CD8-positive, alpha-beta memory T cell (primary cell): Measurements from ENCODE around the gene IDS. TPM values are rescaled to one million over a fixed set of nuclear protein-coding genes. Genes with fewer than 3 reads are reported as not detected.

Experiments used
- CTCF ChIA-PET: fragments of 350-600 bp; sonication (Branson Sonifier 250); formaldehyde crosslinking; loops from one replicate; lab custom pipeline; 2021; ENCODE audit warnings: antibody characterized with exemption; lab: Charles Lee
- POLR2A ChIA-PET: fragments of 350-600 bp; sonication (Branson Sonifier 250); formaldehyde crosslinking; loops from one replicate; lab custom pipeline; 2021; ENCODE audit warnings: antibody characterized with exemption; lab: Charles Lee
- DNase-seq, 5 donors: peaks; one replicate each; pipeline versions ENCODE4 v3.0.0 to v3.0.0-alpha.2; 2020 to 2022; ENCODE audit warnings: mixed read lengths in 1 of 5
- H3K27ac ChIP-seq: one replicate; pipeline ENCODE4 v1.7.0; 2013; ENCODE audit warnings: low read depth, mild to moderate bottlenecking, low read length, moderate library complexity
- H3K27me3 ChIP-seq: 2 replicates; pipeline ENCODE4 v1.7.0; 2013; ENCODE audit warnings: low read length, mild to moderate bottlenecking; ENCODE audit not compliant: insufficient read depth, poor library complexity, severe bottlenecking
- H3K36me3 ChIP-seq: 2 replicates; pipeline ENCODE4 v1.7.0; 2013; ENCODE audit warnings: mild to moderate bottlenecking, low read length, moderate library complexity; ENCODE audit not compliant: insufficient read depth
- H3K4me1 ChIP-seq: 2 replicates; pipeline ENCODE4 v1.7.0; 2013; ENCODE audit warnings: mild to moderate bottlenecking, low read length, moderate library complexity; ENCODE audit not compliant: insufficient read depth
- H3K4me3 ChIP-seq: 2 replicates; pipeline ENCODE4 v1.7.0; 2013; ENCODE audit warnings: mild to moderate bottlenecking, low read length
- H3K9me3 ChIP-seq: 2 replicates; pipeline ENCODE4 v1.7.0; 2013; ENCODE audit warnings: mild to moderate bottlenecking, low read length
- H3K27ac Mint-ChIP-seq, 8 donors: one replicate each; pipeline ENCODE4 v1.8.0; 2020 to 2021; ENCODE audit warnings: mixed read lengths in 8 of 8, mild to moderate bottlenecking in 6 of 8, inconsistent platforms in 3 of 8, moderate library complexity in 3 of 8
- H3K27me3 Mint-ChIP-seq, 2 donors: one replicate each; pipeline ENCODE4 v1.8.0; 2020 to 2021; ENCODE audit warnings: mixed read lengths in 2 of 2, mild to moderate bottlenecking in 1 of 2, moderate library complexity in 1 of 2
- H3K36me3 Mint-ChIP-seq, 3 donors: one replicate each; pipeline ENCODE4 v1.8.0; 2020 to 2021; ENCODE audit warnings: mixed read lengths in 3 of 3, inconsistent platforms in 1 of 3, mild to moderate bottlenecking in 1 of 3
- H3K4me1 Mint-ChIP-seq, 3 donors: one replicate each; pipeline ENCODE4 v1.8.0; 2020 to 2021; ENCODE audit warnings: mixed read lengths in 3 of 3, inconsistent platforms in 1 of 3, mild to moderate bottlenecking in 1 of 3
- H3K4me3 Mint-ChIP-seq, 7 donors: one replicate each; pipeline ENCODE4 v1.8.0; 2020 to 2021; ENCODE audit warnings: mixed read lengths in 7 of 7, mild to moderate bottlenecking in 6 of 7, moderate library complexity in 4 of 7, inconsistent platforms in 2 of 7
- H3K9me3 Mint-ChIP-seq, 5 donors: one replicate each; pipeline ENCODE4 v1.8.0; 2020 to 2022; ENCODE audit warnings: mixed read lengths in 5 of 5, mild to moderate bottlenecking in 3 of 5, moderate library complexity in 2 of 5, inconsistent platforms in 1 of 5
- polyA plus RNA-seq: library from polyadenylated mRNA; unstranded; fragments of 300-500 nt; fragmentation: Illumina TruSeq; gene quantifications from one replicate; pipeline ENCODE4 v1.2.3, GENCODE V29; 2021
- total RNA-seq, 2 experiments: library from RNA; stranded (reverse); gene quantifications; one replicate each; pipeline ENCODE4 v1.2.3, GENCODE V29; 2021

IDS gene
- total and polyA plus RNA-seq, 3 experiments from 2014 or later = 84.6 to 145 (median 86.0) TPM

DNA sequence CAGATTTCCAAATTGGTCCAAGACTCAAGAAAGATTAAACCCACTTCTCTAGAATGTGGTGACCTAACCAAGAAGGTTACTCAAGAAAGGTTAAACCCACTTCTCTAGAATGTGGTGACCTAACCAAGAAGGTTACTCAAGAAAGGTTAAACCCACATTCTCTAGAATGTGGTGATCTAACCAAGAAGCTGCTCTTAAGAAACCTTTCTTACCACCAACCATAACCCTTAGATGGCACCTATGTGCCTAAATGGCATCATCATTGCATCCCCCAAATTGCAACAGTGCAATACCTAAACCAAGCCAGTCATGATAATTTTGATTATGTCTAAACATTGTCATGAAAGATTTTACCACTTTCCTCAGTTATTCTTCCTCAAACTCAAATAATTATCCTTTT, 49.2 kb downstream of the IDS start:
- no peaks in the 10 kb centered on the region for H3K36me3 ChIP-seq
- Mint-ChIP-seq H3K27me3 (peaks cover 0 to 15% of the 10 kb centered on the region in 2 donors), H3K4me1 (no peaks in the 10 kb centered on the region), H3K4me3 (no peak overlapping the region), H3K27ac (no peak overlapping the region), H3K36me3 (no peaks in the 10 kb centered on the region), H3K9me3 (no peaks in the 10 kb centered on the region)
- CTCF ChIA-PET = no interaction called here
- H3K27ac ChIP-seq = no peak overlapping the region
- H3K9me3 ChIP-seq = no peaks in the 10 kb centered on the region
- POLR2A ChIA-PET = no interaction called here
- H3K27me3 ChIP-seq = no peaks in the 10 kb centered on the region
- H3K4me3 ChIP-seq = no peak overlapping the region
- no peak for DNase-seq
- H3K4me1 ChIP-seq = no peaks in the 10 kb centered on the region

DNA sequence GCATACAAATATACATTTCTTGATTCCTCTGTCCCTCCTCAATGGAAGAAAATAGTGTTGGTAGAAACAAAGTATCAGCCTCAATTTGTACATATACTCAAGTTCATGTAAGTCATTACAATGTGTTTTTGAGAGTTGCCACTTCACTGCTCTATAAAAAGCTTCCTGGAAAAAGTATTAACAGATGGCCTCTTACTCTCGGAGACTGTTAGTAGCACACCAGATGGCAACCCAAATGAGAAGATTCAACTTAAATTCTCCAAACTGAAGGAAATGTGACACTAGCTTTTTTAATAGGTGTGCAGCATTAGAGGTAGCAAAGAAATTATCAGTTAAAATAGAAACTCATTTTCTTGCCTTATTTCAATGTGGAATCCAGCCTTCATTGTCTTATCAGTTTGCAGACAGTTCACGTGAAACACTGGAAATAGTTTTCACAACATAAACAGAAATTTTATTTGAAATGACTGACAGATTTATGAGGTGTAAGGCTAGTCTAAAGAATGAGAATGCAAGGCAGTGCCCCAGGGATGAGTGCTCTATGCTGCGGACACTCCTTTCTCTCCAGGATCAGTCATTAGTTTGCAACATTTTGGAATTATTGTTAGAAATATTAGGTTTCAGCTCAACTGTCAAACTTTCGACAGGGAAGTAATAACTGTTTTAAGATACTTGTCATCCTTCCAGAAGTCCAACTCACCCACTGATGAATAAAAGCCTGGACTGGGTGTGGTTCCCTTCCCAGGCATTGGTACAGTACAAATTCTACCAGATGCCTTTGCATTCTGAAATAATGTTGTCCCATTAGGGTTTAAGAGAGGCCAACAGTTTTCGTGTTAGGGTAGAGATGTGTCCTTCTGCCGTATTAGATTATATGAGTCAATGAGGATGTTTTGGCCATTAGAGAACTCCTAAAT, 50.9 kb downstream of the IDS start:
- Histone ChIP-seq H3K4me1 (no peaks in the 10 kb centered on the region), H3K9me3 (no peaks in the 10 kb centered on the region), H3K27me3 (no peaks in the 10 kb centered on the region), H3K27ac (no peak overlapping the region), H3K4me3 (no peak overlapping the region), H3K36me3 (no peaks in the 10 kb centered on the region)
- Mint-ChIP-seq H3K4me3 (no peak overlapping the region), H3K36me3 (peaks cover 0 to 3% (median 0%) of the 10 kb centered on the region in 3 donors), H3K4me1 (no peaks in the 10 kb centered on the region), H3K27me3 (peaks cover 2 to 4% of the 10 kb centered on the region in 2 donors), H3K9me3 (peaks cover 5 to 12% (median 10%) of the 10 kb centered on the region in 5 donors), H3K27ac (no peak overlapping the region)
- ChIA-PET CTCF (no interaction called here), POLR2A (no interaction called here)
- no peak for DNase-seq

- ChIA-PET CTCF (no interaction called here), POLR2A (no interaction called here)
- H3K9me3 ChIP-seq = no peaks in the 10 kb centered on the region
- no peak for DNase-seq
- Mint-ChIP-seq H3K27ac (no peak overlapping the region), H3K9me3 (peaks cover 5 to 12% (median 10%) of the 10 kb centered on the region in 5 donors), H3K4me3 (no peak overlapping the region), H3K36me3 (peaks cover 0 to 3% (median 0%) of the 10 kb centered on the region in 3 donors), H3K27me3 (peaks cover 2 to 4% of the 10 kb centered on the region in 2 donors), H3K4me1 (no peaks in the 10 kb centered on the region)
- no peak overlapping the region for H3K4me3 ChIP-seq
- no peaks in the 10 kb centered on the region for H3K27me3 ChIP-seq
- no peaks in the 10 kb centered on the region for H3K36me3 ChIP-seq
- no peaks in the 10 kb centered on the region for H3K4me1 ChIP-seq
- H3K27ac ChIP-seq = no peak overlapping the region
Measured at GRCh38 chrX:149453030-149453429, 52.1 kb downstream of the IDS start.

GRCh38 chrX:149433451-149433850, 71.7 kb downstream of the IDS start:
- H3K36me3 Mint-ChIP-seq = no peaks in the 10 kb centered on the region
- Histone ChIP-seq H3K4me3 (no peak overlapping the region), H3K9me3 (no peaks in the 10 kb centered on the region), H3K4me1 (no peaks in the 10 kb centered on the region), H3K27me3 (no peaks in the 10 kb centered on the region), H3K36me3 (no peaks in the 10 kb centered on the region), H3K27ac (no peak overlapping the region)
- H3K27ac Mint-ChIP-seq = no peak overlapping the region
- POLR2A ChIA-PET = no interaction called here
- H3K27me3 Mint-ChIP-seq = peaks cover 5 to 8% of the 10 kb centered on the region in 2 donors
- H3K9me3 Mint-ChIP-seq = peaks cover 0 to 2% (median 0%) of the 10 kb centered on the region in 5 donors
- no peaks in the 10 kb centered on the region for H3K4me1 Mint-ChIP-seq
- DNase-seq = no peak
- no peak overlapping the region for H3K4me3 Mint-ChIP-seq
- CTCF ChIA-PET = no interaction called here

DNA sequence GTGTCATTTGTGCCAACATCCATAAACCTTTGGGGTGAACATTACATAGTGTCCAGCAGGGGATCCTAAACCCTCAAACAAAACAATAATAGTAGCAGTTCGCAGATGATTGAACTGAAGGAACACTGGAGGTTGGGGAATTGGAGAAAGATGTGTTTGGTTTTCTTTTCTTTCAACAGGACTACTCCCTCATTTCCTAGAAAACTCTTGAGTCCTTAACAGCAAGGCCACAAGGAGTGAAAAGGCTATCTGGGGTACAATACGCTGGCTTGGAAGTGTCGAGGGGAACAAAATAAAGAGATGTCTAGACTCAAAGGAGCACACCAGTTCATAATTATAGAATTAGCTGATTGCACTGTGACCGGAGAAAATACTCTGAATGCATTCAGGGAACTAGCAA, 72.1 kb downstream of the IDS start:
- no peak for DNase-seq
- no peaks in the 10 kb centered on the region for H3K9me3 ChIP-seq
- no peaks in the 10 kb centered on the region for H3K4me1 ChIP-seq
- H3K4me1 Mint-ChIP-seq = no peaks in the 10 kb centered on the region
- H3K27ac Mint-ChIP-seq = no peak overlapping the region
- peaks cover 0 to 2% (median 0%) of the 10 kb centered on the region in 5 donors for H3K9me3 Mint-ChIP-seq
- POLR2A ChIA-PET = no interaction called here
- H3K27ac ChIP-seq = no peak overlapping the region
- no peaks in the 10 kb centered on the region for H3K27me3 ChIP-seq
- no peaks in the 10 kb centered on the region for H3K36me3 ChIP-seq
- H3K36me3 Mint-ChIP-seq = no peaks in the 10 kb centered on the region
- H3K4me3 Mint-ChIP-seq = no peak overlapping the region
- CTCF ChIA-PET = no interaction called here
- no peak overlapping the region for H3K4me3 ChIP-seq
- peaks cover 5 to 8% of the 10 kb centered on the region in 2 donors for H3K27me3 Mint-ChIP-seq

Other genes starting within 250 kb of the IDS start
- gene EOLA1, start 35.7 kb upstream of the IDS start, total RNA-seq = 10 to 100 TPM; 33.4 to 35.3 TPM
- gene EOLA1, start 35.7 kb upstream of the IDS start, polyA plus RNA-seq = 19.9 TPM
- not detected for gene HSFX3, start 44.6 kb upstream of the IDS start, total RNA-seq
- not detected for gene HSFX3, start 44.6 kb upstream of the IDS start, polyA plus RNA-seq
- not detected for gene MAGEA9B, start 82.2 kb upstream of the IDS start, total RNA-seq
- gene MAGEA9B, start 82.2 kb upstream of the IDS start, polyA plus RNA-seq = not detected
- under 1 TPM; 0.29 to 0.57 TPM for gene HSFX2, start 90.0 kb upstream of the IDS start, total RNA-seq
- gene HSFX2, start 90.0 kb upstream of the IDS start, polyA plus RNA-seq = not detected
- gene TMEM185A, start 126.5 kb upstream of the IDS start, total RNA-seq = 10 to 100 TPM; 29.1 to 29.2 TPM
- 20.0 TPM for gene TMEM185A, start 126.5 kb upstream of the IDS start, polyA plus RNA-seq
- gene MAGEA11, start 206.8 kb upstream of the IDS start, total RNA-seq = not detected
- gene MAGEA11, start 206.8 kb upstream of the IDS start, polyA plus RNA-seq = not detected